Measurements from ENCODE around the gene RBM12.

Gene RBM12

GRCh38 chr20:35619196-35620095, 45.3 kb downstream of the RBM12 start:
- peak; percentile 67 for DNase-seq

DNA sequence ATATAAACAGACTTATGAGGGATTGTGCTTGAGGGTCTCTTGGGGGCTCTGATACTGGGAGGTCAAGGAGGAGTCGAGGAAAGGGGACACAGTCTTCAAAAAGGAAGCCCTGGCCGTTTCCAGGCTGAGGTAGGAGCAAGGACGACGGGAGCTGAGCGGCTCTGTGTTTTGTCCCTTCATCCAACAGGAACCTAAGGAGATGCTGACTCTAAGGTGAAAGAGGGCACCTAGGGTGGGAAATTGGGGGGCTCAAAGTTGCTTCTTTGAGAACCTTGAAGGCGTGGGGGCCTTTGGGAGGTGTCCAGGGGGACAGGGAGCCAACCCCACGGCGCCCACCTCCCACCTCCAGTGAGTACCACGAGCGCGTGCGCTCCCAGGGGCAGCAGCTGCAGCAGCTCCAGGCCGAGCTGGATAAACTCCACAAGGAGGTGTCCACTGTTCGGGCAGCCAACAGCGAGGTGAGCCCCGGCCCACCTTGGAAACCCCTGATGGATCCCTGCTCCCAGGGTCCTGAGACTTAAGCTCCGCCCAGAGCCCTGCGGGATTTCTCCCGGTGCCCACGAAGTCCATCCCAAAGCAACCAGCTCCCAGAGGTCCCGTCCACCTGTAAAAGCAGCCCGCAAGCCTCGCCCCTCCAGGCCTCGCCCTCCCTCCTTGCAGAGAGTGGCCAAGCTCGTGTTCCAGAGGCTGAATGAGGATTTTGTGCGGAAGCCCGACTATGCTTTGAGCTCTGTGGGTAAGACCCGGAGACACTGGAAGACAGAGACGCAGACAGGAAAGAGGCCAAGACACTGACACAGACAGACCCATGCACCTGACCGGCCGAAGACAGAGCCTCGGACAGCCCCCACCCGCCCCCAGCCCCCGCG, 46.2 kb downstream of the RBM12 start:
- DNase-seq = no peak

- DNase-seq = peak; percentile 16
Measured at GRCh38 chr20:35617397-35618262, 47.1 kb downstream of the RBM12 start.

DNA sequence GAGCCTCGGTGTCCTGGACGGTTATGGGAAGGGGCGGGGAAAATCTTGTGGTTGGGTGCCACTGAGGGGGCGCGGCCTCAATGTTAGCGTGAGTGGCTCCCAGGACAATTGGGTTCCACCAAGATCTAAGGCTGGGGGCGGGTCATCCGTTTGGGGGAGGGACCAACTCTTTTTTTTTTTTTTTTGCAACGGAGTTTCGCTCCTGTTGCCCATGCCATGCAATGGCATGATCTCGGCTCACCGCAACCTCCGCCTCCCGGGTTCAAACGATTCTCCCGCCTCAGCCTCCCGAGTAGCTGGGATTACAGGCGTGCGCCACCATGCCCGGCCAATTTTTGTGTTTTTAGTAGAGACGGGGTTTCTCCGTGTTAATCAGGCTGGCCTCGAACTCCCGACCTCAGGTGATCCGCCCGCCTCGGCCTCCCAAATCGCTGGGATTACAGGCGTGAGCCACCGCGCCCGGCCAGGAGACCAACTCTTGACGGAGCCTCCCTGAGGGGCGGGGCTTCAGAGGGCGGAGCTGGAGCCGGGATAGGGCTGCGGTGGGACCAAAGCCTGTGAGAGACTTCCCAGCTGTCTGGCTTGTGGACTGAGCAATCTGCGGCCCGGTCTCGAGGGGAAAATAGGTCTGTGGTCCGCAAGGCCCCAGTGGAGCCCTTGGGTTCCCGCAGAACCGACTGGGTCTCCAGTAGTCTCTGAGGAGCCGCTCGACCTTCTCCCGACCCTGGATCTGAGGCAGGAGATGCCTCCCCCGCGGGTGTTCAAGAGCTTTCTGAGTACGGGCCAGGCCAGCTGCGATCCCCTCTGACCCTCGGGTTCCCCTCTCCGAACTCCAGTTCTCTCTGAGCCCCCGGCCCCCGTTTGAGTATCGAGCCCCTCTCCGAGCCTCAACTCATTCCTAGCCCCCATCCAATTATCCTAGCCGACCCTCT, 48.0 kb downstream of the RBM12 start:
- peak; percentile 37 for DNase-seq

GRCh38 chr20:35615667-35616464, 48.8 kb downstream of the RBM12 start, which contains the start of gene SPAG4:
SPAG4 (plus strand) TSS chr20:35615829; CDS start chr20:35616004, 175 bp downstream.
- DNase-seq = peak; percentile 100

DNA sequence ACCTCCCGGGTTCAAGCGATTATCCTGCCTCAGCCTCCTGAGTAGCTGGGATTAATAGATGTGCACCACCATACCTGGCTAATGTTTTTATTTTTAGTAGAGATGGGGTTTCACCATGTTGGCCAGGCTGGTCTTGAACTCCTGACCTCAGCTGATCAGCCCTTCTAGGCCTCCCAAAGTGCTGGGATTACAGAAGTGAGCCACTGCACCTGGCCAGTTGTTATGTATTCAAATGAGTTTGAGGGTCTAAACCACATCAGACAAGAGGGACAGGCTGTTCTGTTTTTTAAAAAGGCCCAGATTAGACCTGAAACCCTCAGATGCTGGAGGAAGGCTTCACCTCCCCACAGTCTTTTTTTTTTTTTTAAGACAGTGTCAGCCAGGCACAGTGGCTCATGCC, 53.2 kb downstream of the RBM12 start:
- no peak for DNase-seq

GRCh38 chr20:35610833-35611427, 53.8 kb downstream of the RBM12 start:
- DNase-seq = no peak

DNA sequence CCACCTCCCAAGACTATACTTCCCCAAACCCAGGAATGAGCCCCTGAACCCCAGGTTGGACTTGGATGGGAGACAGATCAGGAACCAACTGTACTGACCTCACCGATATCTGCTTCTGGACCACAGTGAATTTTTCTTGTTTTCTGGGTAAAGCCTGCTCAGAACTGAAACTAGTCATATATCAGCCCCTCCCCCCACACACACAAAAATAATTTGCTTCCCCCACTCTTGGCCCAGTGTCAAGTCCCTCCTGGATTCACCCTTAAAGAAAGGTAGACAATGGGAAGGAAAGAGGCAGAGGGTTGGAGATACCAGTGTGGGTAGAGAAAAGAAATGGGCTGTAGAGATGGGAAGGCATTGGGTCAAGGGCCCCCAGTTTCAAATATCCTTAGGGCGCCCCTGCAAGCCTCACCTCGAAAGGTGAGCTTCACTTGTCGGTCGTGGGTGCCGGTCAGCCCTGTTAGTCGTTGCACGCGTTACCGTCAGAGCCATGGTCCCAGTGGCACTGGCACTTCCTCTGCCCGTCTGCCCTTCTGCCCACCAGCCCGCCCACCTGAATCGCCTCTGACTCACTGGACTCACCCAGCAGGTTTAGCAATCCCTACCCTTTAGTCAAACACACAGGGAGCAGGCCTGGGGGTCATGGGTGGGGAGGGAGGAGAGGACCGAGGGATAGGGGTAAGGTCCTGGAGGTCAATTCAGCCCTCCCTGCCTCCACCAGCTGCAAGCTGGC, 57.5 kb downstream of the RBM12 start:
- no peak for DNase-seq

DNA sequence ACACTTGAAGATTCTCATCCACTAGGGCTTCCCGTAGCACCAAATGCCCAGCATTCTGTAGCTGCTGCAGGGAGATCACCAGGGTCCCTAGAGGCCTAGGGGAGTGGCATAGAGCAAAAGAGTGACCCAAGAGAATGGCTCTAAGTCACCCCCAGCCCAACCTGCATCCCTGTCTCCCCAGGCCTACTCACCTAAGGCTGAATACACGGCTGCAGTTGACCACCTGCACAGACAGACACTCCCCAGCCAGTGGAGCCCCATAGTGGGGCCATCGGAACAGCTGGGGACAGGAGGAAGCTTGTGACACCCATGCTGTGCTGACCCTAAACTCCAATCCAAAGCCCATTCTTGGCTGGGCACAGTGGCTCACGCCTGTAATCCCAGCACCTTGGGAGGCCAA, 58.6 kb downstream of the RBM12 start:
- no peak for DNase-seq

- DNase-seq = no peak
Measured at GRCh38 chr20:35604449-35604747, 60.3 kb downstream of the RBM12 start.

DNA sequence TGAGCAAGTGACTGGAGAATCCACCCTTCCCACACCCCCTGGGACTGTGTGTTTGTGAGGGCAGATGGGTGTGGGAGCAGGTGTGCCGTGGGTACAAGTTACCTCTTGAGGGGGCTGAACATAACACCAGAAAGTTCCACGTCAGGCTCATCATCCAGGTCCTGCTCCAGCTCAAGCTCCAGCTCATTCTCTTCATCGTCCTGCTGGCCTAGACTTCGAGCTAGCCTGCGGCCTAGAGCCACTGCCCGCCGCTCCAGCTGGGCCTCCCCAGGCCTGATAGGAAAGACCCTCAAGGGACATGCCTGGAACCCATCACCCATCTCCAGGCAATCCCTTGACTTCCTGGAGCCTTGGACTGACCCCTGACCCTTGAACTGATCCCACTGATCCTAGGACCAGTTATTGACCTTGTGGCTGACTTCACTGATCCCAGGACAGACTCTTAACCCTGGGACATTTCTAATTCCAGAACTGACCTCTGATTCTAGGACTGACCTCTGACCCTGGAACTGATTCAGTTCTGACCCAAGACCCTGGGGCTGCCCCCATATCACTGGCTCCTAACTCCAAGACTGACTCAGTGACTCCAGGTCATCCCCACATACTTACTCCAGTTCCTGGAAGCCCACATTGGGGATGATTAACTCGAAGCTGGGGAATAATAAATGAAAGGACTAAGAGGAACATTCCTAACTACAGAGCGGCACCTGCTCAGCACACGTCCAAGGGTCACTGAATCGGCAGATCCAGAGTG, 60.8 kb downstream of the RBM12 start:
- DNase-seq = no peak

DNA sequence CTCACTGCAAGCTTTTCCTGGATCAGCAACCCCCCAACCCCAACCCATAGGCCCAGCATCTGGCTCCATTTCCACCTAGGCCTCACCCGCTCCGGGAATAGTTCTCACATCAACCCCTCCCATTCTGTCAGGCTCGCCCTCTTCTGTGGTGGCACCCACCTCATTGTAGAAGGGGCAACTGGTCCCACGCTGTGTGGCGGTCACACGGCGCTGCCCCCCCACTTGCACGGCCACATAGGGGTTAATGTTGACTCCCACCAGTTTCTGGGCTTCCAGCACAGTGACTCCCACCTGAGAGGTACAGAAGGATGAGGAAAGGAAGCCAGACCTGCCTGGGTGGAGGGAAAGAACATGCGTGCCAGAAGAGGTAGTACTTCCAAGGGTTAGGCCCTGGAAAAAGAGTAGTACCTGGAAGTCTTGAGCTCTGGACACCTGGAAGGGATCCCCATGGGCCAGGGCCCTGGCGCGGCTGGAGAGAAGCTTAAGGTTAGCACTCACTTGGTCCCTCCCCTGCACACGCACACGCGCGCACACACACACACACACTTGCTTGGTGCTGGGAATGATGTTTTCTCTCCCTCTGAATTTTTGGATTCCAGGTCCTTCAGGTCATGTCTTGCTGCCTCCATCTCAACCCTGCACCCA, 61.7 kb downstream of the RBM12 start:
- DNase-seq = no peak

GRCh38 chr20:35601990-35602389, 62.7 kb downstream of the RBM12 start:
- no peak for DNase-seq

DNA sequence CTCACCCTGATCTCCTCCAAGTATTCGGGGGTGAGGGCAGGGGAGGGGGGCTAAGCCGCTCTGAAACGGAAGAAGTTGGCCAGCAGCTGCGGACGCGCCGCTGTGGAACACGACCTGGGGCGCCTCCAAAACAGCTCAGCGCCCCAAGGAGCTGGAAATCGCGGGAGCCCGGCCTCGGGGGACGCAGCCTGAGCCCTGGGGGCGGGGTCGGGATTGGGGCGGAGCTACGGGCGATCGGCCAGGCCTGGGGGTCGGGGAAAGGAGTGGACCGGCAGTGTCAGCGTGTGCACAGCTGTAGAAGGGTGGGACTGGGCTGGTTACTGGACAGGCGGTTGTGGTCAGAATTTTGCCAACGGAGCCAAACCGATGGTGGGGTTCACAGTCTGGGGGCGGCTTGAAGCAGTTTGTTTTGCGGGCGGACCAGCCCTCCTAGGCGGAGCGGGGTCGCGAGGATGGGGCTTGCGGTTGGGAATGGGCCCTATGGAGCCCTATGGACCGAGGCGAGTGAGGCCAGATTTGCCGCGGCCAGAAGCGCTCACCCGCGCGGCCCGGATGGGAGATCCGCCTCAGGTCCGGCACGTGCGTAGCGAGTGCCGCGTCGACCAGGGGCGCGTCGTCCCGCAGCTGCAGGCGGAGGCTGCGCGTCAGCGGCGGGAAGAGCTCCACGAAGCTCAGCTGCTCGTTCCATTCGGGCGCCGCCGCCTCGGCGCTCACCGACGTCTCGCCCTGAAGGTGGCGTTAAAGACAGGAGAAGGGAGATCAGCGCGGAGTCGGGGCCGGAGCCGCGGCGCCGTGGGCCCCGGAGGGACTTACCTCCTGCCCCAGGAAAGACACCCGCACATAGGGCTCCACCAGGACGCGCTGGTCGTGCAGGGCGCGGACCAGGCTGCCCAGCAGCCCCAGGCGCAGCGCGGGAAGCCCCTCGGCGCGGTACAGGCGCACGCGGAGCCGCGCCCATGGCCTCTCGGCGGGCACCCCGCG, 63.4 kb downstream of the RBM12 start:
- DNase-seq = peak; percentile 71

GRCh38 chr20:35600176-35600992, 64.3 kb downstream of the RBM12 start:
- DNase-seq = no peak

DNA sequence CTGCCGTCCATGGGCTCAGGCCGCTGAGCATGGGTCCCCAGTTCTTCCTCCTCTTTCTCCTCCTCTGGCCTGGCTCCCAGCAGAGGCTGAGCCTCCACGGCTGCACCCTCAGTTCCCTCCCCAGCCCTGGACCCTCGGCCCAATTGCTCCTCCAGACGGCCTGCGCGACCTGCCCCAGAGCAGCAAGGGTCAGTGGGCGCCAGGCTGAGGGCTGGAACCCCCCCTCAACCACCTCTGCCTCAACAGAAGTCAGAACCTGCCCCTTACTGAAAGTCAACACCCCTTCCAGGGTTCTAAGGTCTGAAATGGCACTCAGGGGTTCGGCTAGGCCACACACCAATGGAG, 65.0 kb downstream of the RBM12 start:
- DNase-seq = no peak
